HG03521 (cell line): ENCODE results near the gene AP2M1.
"Not testable (repeated sequence)": the region's sequence is repeated elsewhere in the genome, so short reads cannot be mapped to it uniquely, and the experiment has no call there.

Experiments used
- ATAC-seq: cut with Tn5 transposase; IDR thresholded peaks from one replicate; pipeline ENCODE4 v1.9.1; 2021; ENCODE audit warnings: mild to moderate bottlenecking, moderate library complexity; ENCODE audit not compliant: unreplicated experiment

The AP2M1 gene

DNA sequence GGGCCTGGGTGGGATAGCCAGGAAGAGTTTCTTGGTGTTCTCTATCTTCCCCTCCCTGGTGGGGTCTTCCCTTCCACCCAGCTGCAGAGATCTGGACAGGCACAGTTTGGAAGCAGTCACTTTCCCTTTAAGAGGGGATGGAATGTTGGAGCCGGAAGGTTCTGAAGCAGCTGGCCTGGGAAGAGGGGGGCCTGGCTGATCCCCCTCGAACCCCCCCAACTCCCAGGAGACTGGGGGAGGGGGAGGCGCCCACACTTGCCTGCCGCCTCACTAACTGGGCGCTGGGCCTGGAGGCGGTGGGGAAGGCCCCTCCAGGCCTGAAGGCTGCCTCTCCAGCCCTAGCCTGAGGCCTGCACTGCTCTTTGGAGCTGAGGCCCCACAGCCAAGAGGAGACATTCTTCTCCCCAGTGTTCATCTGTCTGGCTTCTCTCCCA lies 18.1 kb upstream of the AP2M1 start:
- no peak for ATAC-seq

DNA sequence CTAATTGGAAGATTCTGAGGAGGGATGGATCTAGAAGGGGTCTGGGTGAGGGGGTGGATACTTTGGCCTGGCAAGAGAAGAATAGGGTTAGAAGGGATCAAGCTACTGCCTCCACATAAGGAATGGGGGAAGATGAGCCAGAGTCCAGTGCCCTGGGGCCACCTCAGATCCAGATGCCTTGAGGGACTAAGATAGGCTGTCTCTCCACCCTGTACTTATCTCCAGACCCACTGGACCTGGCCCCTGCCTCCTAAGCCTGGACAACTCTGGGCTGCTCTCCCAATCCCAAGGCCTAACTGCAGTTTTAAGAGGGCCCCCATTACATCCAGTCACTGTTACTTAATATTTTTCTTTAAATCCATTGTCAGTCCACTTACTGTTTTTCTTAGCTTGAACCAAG lies 17.4 kb upstream of the AP2M1 start:
- ATAC-seq: no peak

DNA sequence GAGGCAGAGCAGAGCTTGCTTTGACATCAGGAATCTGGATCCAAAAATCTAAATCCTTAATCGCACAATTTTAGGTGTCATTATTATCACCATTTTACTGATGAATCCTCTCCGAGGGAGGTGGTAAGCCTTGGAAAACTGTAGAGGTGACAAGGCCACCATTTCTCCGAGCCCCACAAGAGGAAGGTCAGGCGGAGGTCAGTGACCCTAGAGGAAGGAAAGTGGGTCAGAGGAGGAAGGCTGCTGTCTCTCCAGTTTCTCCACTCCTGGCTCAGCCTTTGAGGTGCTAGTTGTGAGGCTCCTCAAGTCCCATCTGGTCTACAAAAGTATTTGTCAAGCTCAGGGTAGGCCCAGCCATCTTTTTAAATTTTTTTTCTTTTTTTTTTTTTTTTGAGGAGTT lies 16.3 kb upstream of the AP2M1 start:
- ATAC-seq: no peak

DNA sequence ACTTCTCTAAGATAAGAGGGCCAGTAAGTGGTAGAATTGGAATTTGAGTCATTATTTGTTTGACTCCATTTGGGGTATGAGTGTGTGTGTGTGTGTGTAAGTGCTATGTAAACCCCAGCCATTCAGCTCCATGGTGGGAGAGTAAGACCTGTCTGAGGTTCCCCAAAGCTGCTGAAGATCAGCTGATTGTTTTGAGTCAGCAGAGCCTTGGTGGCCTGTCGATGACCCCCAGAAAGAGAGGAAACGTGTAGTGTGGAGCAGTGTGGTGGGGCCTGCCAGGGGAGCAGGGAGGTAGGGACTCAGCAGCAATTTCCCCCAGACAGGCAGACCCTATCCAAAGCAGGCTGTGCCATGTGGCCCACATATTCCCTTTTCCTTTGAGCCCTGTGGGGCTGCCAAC lies 14.2 kb upstream of the AP2M1 start:
- no peak for ATAC-seq

DNA sequence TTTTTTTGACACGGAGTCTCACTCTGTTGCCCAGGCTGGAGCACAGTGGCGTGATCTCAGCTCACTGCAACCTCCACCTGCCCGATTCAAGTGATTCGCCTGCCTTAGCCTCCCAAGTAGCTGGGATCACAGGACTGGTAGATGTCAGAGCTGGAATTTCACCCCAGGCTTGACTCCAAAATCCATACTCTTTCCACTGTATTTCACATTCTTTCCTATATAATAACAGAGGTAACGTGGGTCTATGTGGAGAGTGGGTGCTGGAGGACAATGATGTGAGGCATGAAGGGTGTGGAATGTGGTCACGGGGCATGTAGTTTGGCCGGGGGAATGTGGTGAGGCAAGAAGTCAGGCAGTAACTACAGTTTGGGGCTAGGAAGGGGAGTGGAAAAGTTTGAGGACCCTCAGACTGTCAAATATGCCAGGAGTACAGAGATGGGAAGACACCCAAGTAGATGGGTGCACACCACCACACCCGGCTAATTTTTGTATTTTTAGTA lies 12.0 kb upstream of the AP2M1 start:
- ATAC-seq: not testable (repeated sequence)

DNA sequence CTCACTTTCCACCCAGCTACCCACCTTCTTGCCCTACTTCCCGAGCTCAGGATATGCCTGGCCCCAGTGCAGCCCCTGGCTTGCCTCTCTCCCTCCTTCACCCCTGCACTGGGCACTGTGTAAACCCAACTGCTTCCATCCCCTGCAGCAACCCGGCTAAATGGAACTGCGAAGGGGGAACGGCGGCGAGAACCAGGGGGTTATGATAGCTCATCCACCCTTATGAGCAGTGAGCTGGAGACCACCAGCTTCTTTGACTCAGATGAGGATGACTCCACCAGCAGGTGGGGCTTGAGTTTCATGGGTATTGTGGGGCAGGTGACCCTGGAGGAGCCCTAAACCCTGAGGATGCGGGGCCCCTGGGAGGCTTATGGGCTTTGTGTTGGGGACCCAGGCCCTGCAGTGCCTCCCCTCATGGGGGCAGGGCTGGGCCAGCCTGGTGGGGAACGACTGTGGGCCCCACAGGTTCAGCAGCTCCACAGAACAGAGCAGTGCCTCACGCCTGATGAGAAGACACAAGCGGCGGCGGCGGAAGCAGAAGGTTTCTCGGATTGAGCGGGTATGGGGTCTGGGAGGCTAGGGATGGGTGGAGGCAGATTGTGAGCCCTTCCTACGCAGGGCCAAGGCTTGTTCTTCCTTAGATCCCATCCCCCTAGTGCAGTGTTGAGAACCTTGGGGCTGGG lies 9.9 kb upstream of the AP2M1 start:
- no peak for ATAC-seq

DNA sequence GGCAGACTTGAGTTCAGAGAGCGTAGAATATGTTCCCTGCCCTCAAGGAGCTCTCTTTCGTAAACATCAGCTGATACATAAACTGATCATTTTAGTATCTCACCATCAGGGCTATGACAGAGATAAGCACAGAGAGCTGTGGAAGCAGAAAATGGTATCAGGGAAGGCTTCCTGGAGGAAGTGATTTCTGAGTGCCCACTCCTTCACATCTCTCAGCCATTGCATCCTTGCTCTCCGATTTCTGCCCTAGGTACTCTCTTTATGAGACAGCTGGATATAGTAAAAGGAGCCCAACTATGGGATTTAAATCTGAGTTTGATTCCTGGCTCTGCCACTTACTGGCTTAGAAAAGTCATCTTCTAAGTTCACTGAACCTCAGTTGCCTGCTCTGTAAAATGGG lies 9.1 kb upstream of the AP2M1 start:
- no peak for ATAC-seq

DNA sequence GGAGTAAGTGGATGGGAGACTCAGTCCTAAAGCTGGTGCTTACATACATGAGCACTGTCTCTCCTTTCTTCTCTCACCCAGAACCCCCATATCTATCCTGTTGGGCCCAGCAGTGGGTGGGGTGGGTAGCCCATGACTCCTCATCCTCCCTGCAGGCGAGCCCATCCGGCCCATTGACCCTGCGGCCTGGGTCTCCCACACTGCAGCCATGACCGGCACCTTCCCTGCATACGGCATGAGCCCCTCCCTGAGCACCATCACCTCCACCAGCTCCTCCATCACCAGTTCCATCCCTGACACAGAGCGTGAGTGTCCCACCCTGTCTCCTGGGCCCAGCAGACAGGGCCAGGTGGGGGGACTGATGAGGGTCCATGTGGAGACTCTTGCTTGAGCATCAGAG lies 8.0 kb upstream of the AP2M1 start:
- no peak for ATAC-seq

DNA sequence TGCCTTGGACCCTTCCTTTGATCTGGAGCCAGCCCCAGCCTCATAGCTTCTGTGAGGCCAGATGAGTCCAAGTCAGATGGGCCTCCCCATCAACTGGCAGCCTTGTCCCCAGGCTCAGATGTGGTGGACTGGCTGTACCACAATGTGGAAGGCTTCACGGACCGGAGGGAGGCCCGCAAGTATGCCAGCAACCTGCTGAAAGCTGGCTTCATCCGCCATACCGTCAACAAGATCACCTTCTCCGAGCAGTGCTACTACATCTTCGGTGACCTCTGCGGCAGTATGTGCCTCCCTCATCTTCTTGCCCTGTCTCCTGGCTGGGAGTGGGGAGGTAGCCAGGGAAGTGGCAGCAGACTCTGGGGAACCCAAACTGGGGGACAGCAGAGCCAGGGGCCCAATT lies 6.9 kb upstream of the AP2M1 start:
- ATAC-seq: no peak

DNA sequence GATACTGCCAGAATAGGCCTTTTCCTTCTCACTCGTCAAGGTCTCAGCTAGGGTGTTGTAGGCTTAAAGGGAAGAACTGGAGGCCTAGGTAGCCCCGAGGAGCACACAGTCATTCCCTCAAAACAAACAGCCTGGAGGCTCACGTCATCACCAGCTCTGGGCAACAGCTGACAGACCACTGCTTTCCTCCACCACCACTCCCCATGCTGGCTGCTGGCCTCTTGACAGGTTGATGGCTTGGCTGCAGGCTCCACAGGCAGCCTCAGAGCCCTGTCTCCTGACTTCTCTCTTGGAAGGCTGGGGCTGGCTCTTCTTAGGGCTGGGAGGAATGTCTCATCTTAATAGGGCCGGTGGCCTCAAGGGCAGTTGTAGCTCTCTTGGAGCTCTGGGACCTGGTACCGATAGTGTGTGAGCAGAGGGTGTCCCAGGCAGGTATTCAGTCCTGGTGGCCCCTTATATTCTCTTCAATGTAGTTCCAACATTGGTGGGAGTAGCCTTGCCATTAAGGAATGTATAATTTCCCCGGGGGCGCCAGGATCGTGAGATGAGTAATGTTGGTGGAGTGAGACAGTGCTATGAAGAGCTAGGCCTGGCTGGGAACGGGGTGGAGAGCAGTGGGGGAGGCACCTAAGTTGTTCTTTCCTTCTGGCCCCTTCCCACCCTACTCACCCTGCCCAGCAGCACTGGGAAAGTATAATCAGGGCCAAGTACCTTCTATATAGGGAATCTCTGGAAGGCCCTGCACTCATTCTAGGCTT lies 6.1 kb upstream of the AP2M1 start:
- no peak for ATAC-seq

DNA sequence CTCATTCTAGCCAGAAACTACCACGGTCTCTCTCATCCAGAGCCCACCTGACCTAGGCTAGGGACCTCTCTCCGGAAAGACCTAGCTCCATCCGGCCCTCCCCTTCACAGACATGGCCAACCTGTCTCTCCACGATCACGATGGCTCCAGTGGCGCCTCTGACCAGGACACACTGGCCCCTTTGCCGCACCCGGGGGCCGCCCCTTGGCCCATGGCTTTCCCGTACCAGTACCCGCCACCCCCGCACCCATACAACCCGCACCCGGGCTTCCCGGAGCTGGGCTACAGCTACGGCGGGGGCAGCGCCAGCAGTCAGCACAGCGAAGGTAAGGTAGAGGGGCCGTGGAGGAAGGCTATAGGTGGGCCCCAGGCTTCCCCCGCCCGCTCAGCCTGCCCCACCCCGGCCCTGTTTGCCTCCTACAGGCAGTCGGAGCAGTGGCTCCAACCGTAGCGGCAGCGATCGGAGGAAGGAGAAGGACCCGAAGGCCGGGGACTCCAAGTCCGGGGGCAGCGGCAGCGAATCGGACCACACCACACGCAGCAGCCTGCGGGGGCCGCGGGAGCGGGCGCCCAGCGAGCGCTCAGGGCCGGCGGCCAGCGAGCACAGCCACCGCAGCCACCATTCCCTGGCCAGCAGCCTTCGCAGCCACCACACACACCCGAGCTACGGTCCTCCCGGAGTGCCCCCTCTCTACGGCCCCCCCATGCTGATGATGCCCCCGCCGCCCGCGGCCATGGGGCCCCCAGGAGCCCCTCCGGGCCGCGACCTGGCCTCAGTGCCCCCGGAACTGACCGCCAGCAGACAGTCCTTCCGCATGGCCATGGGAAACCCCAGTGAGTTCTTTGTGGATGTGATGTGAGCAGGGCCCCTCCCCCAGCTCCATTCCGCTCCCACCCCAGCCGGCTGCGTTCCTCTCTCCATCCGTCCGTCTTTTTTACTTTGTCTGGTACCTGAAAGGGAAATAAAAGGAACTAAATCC lies 4.5 kb upstream of the AP2M1 start:
- no peak for ATAC-seq

DNA sequence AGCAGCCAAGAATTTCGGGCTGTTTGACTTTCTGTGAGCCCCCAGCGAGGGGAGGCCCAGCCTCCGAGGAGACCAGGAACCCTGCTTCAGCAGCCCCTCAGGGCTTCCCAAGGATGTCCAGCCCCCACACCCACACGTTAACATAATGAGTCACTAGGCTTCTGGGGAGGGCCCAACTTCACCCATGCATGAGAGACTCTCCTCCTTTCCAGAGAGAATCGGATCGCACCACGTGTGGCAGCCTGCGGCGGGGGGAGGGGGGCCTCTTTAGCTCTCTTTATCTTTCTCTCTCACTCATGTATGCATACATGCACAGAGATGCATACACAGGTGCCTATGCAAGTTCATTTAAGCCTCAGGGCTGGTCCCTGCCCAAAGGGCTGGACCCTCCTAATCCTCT lies 3.1 kb upstream of the AP2M1 start:
- no peak for ATAC-seq

DNA sequence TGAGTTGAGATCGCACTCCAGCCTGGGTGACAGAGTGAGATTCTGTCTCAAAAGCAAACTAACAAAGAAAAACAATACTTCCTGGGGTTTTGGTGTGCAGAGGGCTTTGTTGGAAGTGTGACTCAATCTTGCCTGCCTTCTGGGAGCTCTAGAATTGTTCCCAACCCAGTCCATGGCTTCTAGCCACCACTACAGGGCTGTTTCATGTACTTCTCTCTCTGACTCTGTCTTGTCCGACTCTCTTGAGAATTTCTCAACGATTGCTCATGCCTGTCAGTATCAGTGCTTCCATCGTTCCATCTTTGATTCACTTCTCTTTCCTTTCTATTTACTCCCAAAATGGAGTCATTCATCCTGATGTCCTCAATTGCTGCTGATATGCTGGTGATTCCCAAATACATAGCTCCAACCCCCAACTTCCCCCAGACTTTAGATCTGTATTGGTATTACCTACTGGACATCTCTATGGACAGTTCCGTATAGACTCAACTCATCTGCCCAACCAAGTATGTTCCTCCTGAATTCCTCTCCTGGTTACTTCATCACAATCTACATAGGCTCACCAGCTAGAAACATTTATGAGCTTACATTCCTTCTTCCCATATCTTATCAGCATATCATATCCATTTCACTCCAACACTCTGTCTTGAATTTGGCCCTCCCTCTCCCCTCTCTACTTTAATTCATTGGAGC lies 1.8 kb upstream of the AP2M1 start:
- ATAC-seq: no peak

DNA sequence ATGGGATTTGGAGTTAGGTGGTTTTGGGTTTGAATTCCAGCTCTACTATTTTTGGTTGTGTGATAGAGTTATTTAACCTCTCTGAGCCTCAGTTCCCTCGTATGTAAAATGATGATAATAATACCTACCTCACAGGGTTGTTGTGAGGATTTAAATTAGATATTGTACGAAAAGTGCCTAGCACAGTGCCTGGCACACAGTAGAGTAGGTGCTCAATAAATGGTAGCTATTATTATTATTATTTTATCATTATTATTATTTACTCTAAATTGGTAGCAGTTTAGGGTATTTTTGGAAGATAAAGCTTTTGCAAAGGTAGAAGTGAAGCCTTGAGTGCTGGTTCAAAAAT lies 1.3 kb upstream of the AP2M1 start:
- ATAC-seq: no peak

DNA sequence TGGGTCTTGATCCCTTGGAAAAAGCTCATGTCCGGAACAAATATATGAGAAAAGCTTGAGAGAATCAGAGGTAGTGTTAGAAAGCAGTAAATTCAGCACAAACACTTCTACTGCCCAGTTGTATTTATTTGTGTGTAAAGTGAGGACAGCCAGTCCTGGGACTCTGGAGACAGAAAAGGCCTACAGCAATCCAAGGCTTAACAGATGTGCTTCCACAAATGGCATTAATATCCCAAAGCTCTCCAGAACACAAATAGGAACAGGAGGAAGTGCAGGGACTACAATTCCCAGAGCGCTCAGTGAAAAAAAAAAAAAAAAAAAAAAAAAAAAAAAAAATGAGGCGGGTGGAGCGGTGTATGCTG lies 390 bp upstream of the AP2M1 start:
- peak; percentile 1 for ATAC-seq

DNA sequence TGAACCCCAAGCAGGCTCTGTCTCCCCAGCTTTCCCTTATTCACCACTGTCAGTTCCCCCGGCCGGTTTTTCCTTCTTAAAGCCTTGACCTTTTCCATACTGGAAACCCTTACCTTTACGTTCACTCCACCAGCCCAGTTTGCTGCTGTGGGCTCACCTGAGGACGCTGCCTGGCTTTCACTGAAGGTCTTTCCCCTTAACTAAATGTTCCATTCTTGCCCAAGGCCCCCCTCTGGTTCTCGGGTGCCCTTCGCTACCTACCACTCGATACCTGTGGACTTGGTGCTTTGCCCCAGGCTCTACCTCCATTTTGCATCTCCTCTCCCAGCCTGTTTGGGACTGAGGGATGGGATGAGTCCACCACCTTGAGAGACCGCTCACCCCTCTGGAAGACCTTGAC lies 851 bp downstream of the AP2M1 start:
- ATAC-seq: no peak

DNA sequence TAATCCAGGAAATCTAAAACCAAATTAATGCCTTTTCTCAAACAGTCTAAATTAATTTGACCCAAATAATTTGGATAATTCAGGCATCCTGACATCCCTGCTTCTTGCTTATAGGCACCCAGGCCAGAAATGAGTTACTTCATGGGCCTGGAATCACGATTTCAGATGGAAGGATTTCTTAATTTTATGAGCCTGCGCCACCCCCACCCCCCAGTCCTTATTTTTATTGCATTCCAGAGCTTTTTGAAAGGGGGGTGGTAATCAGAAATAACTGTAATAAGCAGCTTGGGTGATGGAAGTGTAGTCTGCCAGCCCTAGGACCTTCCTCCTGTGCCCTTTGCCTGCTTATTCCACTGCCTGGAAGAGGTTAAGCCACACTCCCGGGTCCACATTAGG lies 1.3 kb downstream of the AP2M1 start:
- ATAC-seq: no peak

DNA sequence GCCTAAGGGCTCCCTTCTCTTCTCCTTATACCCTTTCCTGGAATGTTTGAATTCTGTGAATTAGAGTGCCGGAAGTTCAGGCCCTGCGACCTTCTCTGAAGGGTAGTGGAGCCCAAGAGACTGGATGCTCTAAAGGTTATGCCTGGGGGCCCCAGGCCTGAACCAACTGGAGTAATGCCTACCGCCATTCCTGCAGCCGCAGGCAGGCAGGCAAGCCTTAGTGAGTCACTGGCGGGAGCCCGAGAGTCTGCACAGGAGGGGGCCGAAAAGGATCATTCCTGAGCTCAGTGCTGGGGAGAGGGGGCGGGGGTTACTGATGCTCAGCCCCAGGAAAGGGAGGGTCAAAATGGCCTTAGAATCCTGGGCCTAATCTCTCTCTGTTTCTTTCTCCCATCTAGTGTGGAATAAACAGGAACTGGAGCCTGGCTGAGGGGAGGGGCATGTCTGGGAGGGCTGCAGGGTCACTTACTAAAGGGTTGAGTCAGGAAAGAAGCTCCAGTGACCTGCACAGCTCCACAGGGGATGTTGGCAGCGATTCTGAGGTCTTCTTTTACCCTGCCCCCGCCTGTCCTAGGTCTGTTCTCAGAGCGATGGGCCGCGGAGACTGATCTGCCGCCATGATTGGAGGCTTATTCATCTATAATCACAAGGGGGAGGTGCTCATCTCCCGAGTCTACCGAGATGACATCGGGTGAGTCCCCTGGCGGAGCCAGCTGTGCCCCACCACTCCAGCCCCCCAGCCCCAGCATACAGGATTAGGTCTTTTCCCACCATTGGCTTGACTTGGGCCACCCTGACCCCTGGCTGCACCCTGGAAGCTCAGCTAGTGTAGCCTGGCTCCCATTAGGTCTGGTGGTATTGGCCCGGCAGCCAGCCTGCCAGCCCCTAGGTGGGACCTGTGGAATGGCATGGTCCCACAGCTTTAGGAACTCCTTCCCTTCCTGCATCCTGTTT lies 2.0 kb downstream of the AP2M1 start:
- no peak for ATAC-seq

DNA sequence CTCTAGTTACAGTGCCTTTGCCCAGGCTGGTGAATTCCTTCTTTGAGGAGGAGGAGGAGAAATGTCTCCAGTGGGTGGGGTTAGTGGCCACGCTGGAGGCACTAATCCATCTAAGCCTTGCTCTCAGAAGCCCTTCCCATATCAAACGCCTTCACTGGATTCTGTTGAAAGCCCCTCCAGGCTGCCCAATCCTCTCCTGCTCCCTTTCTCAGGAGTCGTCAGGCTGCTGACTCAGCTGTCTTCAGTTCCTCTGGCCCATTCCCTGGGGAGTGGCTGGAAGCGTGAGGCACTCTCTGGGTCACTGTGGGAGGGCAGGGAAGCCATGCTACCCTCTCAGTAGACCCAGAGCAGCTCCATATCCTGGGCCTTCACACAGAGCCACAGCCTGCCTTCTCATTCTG lies 2.7 kb downstream of the AP2M1 start:
- no peak for ATAC-seq

DNA sequence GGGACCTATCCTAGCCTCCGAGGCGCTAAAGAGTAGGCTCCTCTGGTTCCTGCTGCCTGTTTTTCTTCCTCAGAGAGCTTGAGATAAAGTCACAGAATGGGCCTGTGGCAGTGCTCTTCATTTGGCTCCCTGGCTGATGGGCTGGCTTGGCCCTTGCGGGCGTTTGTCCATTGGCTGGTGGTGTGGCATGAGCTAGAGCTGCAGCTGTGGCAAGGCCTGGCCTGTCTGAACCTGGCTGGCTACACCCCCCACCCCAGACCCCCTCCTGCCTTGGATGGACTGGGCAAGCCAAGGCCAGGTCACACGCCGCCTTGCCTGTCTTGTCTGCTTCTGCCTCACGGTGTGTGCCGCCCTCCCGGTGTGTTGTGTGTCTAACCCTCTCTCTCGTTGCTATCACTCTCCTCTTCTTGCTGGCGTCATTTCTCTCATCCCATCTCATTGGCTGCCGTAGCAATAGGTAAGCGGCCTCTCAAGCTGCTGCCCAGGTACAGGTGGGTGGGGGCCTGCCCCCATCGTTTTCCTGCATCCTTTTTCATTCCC lies 3.2 kb downstream of the AP2M1 start:
- no peak for ATAC-seq
